H1 (cell line): ENCODE results near the gene ARL11. TPM values are rescaled to one million over a fixed set of nuclear protein-coding genes. Genes with fewer than 3 reads are reported as not detected.
"Not testable (repeated sequence)": the region's sequence is repeated elsewhere in the genome, so short reads cannot be mapped to it uniquely, and the experiment has no call there.

Source experiments
- CTCF ChIA-PET: fragments of 300-600 bp; sonication (Branson Sonifier 250); formaldehyde crosslinking; loops from one replicate; lab custom pipeline; 2021; ENCODE audit not compliant: partially characterized antibody; lab: Charles Lee
- POLR2A ChIA-PET: fragments of 300-600 bp; sonication (Branson Sonifier 250); formaldehyde crosslinking; loops from one replicate; lab custom pipeline; 2021; ENCODE audit warnings: inconsistent platforms; ENCODE audit not compliant: partially characterized antibody; lab: Charles Lee
- DNase-seq, 2 experiments: peaks; one replicate each; pipeline versions ENCODE4 v3.0.0 to v3.0.0-alpha.2; 2010 to 2022; ENCODE audit warnings: low spot score in 2 of 2, low read depth in 1 of 2, mixed read lengths in 1 of 2
- FAIRE-seq: peaks from 2 replicates; lab custom pipeline; 2011; peaks lifted over from hg19 to GRCh38; lab: Jason Lieb, UNC
- H2AFZ ChIP-seq: 2 replicates; pipeline ENCODE4 v1.8.1; 2012; ENCODE audit warnings: low read length, inconsistent platforms
- H2AK5ac ChIP-seq: 2 replicates; pipeline ENCODE4 v1.6.1; 2013; ENCODE audit warnings: low read depth, low read length
- H2BK120ac ChIP-seq: replicated peaks from 2 replicates; pipeline ENCODE3; 2013; ENCODE audit warnings: low read depth, low read length, inconsistent platforms
- H2BK12ac ChIP-seq: 2 replicates; pipeline ENCODE4 v1.6.1; 2013; ENCODE audit warnings: low read depth, low read length
- H2BK15ac ChIP-seq: 2 replicates; pipeline ENCODE4 v1.6.1; 2013; ENCODE audit warnings: low read length
- H2BK20ac ChIP-seq: 2 replicates; pipeline ENCODE4 v1.6.1; 2013; ENCODE audit warnings: low read length
- H2BK5ac ChIP-seq: 2 replicates; pipeline ENCODE4 v1.6.1; 2013; ENCODE audit warnings: low read depth, low read length
- H3K14ac ChIP-seq: 2 replicates; pipeline ENCODE4 v1.6.1; 2013; ENCODE audit warnings: inconsistent platforms; ENCODE audit not compliant: insufficient read length
- H3K18ac ChIP-seq: 2 replicates; pipeline ENCODE4 v1.6.1; 2013; ENCODE audit warnings: low read length; ENCODE audit errors: extremely low read depth
- H3K23ac ChIP-seq: 2 replicates; pipeline ENCODE4 v1.6.1; 2013; ENCODE audit warnings: inconsistent platforms; ENCODE audit not compliant: insufficient read length
- H3K23me2 ChIP-seq: 2 replicates; pipeline ENCODE4 v1.6.1; 2013; ENCODE audit warnings: low read depth, low read length
- H3K27ac ChIP-seq: 2 replicates; pipeline ENCODE4 v1.6.1; 2011; ENCODE audit warnings: low read depth, low read length, inconsistent platforms
- H3K27me3 ChIP-seq, 4 experiments: replicated peaks in 1 of 4; 1 replicate in 1 of 4; 2 replicates in 3 of 4; pipeline versions ENCODE4 v1.6.1 to v1.8.1; 2011 to 2013; ENCODE audit warnings: low read length in 3 of 4, mild to moderate bottlenecking in 3 of 4, inconsistent platforms in 2 of 4, mixed read lengths in 2 of 4, moderate library complexity in 1 of 4; ENCODE audit not compliant: control insufficient read depth in 3 of 4, insufficient read depth in 3 of 4; ENCODE audit errors: extremely low read depth in 1 of 4
- H3K36me3 ChIP-seq, 4 experiments: 2 replicates each; pipeline versions ENCODE4 v1.6.1 to v1.8.1; 2011 to 2013; ENCODE audit warnings: mild to moderate bottlenecking in 4 of 4, low read length in 3 of 4, moderate library complexity in 2 of 4, control low read depth in 1 of 4, inconsistent platforms in 1 of 4; ENCODE audit not compliant: insufficient read depth in 4 of 4, control insufficient read depth in 2 of 4
- H3K4ac ChIP-seq: replicated peaks from 2 replicates; pipeline ENCODE3; 2013; ENCODE audit warnings: low read length, low read depth, mixed read lengths, inconsistent platforms; ENCODE audit not compliant: insufficient read length
- H3K4me1 ChIP-seq, 4 experiments: replicated peaks in 1 of 4; 1 replicate in 1 of 4; 2 replicates in 3 of 4; pipeline versions ENCODE4 v1.6.1 to v1.8.1; 2011 to 2013; ENCODE audit warnings: low read length in 3 of 4, inconsistent platforms in 2 of 4, mixed read lengths in 1 of 4; ENCODE audit not compliant: insufficient read depth in 4 of 4, control insufficient read depth in 3 of 4
- H3K4me2 ChIP-seq, 2 experiments: 2 replicates each; pipeline versions ENCODE4 v1.6.1 to v1.8.1; 2011 to 2013; ENCODE audit warnings: low read depth in 2 of 2, low read length in 2 of 2, control low read depth in 1 of 2, inconsistent platforms in 1 of 2, mild to moderate bottlenecking in 1 of 2; ENCODE audit not compliant: insufficient read depth in 1 of 2
- H3K4me3 ChIP-seq, 4 experiments: fragments of 200-600, 300-600 bp in 1 of 4; sonication (generic), shearing (Covaris generic), sonication (Bioruptor Twin) in 1 of 4; 2 replicates each; pipeline versions ENCODE4 v1.5.1 to v1.8.1; 2011 to 2016; ENCODE audit warnings: low read length in 4 of 4, low read depth in 3 of 4, control low read depth in 2 of 4, inconsistent platforms in 2 of 4, mild to moderate bottlenecking in 2 of 4, mixed read lengths in 1 of 4, moderate library complexity in 1 of 4; ENCODE audit not compliant: insufficient read depth in 2 of 4; ENCODE audit errors: extremely low read depth in 1 of 4
- H3K56ac ChIP-seq: replicated peaks from 2 replicates; pipeline ENCODE3; 2013; ENCODE audit warnings: low read depth, mild to moderate bottlenecking, mixed read lengths, low read length, inconsistent platforms; ENCODE audit not compliant: insufficient read length
- H3K79me1 ChIP-seq: 2 replicates; pipeline ENCODE4 v1.6.1; 2013; ENCODE audit warnings: low read depth, low read length, control low read depth
- H3K79me2 ChIP-seq, 2 experiments: 2 replicates each; pipeline versions ENCODE4 v1.6.1 to v1.8.1; 2012 to 2013; ENCODE audit warnings: low read length in 2 of 2, mild to moderate bottlenecking in 2 of 2, inconsistent platforms in 1 of 2; ENCODE audit not compliant: insufficient read depth in 2 of 2, control insufficient read depth in 1 of 2
- H3K9ac ChIP-seq, 4 experiments: replicated peaks in 1 of 4; 1 replicate in 1 of 4; 2 replicates in 3 of 4; pipeline versions ENCODE4 v1.6.1 to v1.8.1; 2011 to 2013; ENCODE audit warnings: low read depth in 3 of 4, low read length in 3 of 4, control low read depth in 2 of 4, mild to moderate bottlenecking in 2 of 4, moderate library complexity in 2 of 4, inconsistent platforms in 1 of 4; ENCODE audit errors: extremely low read depth in 1 of 4
- H3K9me3 ChIP-seq, 2 experiments: 2 replicates each; pipeline versions ENCODE4 v1.6.1 to v1.8.1; 2012 to 2013; ENCODE audit warnings: mild to moderate bottlenecking in 2 of 2, moderate library complexity in 2 of 2, control low read depth in 1 of 2, inconsistent platforms in 1 of 2, low read depth in 1 of 2, low read length in 1 of 2, mixed read lengths in 1 of 2; ENCODE audit not compliant: insufficient read depth in 2 of 2
- H4K20me1 ChIP-seq, 2 experiments: replicated peaks in 1 of 2; 2 replicates each; pipeline versions ENCODE3 to v1.8.1; 2011 to 2013; ENCODE audit warnings: inconsistent platforms in 2 of 2, low read length in 2 of 2, mild to moderate bottlenecking in 1 of 2; ENCODE audit not compliant: insufficient read depth in 2 of 2, control insufficient read depth in 1 of 2
- H4K5ac ChIP-seq: 2 replicates; pipeline ENCODE4 v1.6.1; 2013; ENCODE audit warnings: low read length, low read depth, mixed read lengths, inconsistent platforms; ENCODE audit not compliant: insufficient read length
- H4K8ac ChIP-seq: 2 replicates; pipeline ENCODE4 v1.8.0; 2013; ENCODE audit warnings: mild to moderate bottlenecking, moderate library complexity, low read length, inconsistent platforms; ENCODE audit not compliant: insufficient read depth; ENCODE audit errors: extremely low read depth
- H4K91ac ChIP-seq: replicated peaks from 2 replicates; pipeline ENCODE3; 2013; ENCODE audit warnings: low read length, mixed read lengths, inconsistent platforms; ENCODE audit not compliant: insufficient read length
- WGBS, 2 experiments: shearing (Covaris generic) in 1 of 2; methylation state at CpG; one replicate each; pipeline versions ENCODE4 v1.1.6 to v1.1.7; 2013 to 2015; ENCODE audit warnings: low lambda C conversion rate in 2 of 2, mixed read lengths in 2 of 2, inconsistent platforms in 1 of 2, low coverage in 1 of 2, missing lambda C conversion rate in 1 of 2; ENCODE audit not compliant: insufficient replicate concordance in 2 of 2, insufficient coverage in 1 of 2, insufficient read length in 1 of 2; ENCODE audit errors: extremely low coverage in 1 of 2, missing lambda C conversion rate in 1 of 2; 5-methylcytosine and 5-hydroxymethylcytosine counted together
- polyA plus RNA-seq, 7 experiments: library from polyadenylated mRNA; depleted of rRNA in 3 of 7; stranded (reverse) in 5 of 7; unstranded in 2 of 7; fragments of >200 nt in 5 of 7; fragments of 200-250 nt in 2 of 7; gene quantifications; 1 replicate in 5 of 7; 2 replicates in 1 of 7; 4 replicates in 1 of 7; pipeline versions ENCODE4 v1.2.1 to v1.2.3, GENCODE V29; 2011 to 2013; ENCODE audit warnings: missing spikeins in 2 of 7, mixed read lengths in 2 of 7
- total RNA-seq: library from RNA; stranded (reverse); fragmentation: NEBNext Ultra II Directional; extraction: Animal tissue kit (Norgen Biotek cat#: 25700); gene quantifications from 2 replicates; pipeline ENCODE4 v1.2.1, GENCODE V29; 2021

Gene ARL11
- total and polyA plus RNA-seq, 2 of the 8 experiments (the other 6 are each of a cell fraction or from before 2014, with no cell fraction given) = 0.45 to 0.52 TPM

DNA sequence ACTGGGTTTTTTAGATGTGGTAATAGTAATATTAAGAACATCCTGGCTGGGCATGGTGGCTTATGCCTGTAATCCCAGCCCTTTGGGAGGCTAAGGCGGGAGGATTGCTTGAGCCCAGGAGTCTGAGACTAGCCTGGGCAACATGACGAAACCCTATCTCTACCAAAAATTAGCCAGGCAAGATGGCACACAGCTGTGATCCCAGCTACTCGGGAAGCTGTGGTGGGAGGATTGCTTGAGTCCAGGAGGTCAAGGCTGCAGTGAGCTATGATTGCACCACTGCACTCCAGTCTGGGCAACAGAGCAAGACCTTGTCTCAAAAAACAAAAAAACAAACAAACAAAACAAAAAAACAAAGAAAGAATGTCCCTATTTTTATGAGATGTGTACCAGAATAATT, 37.6 kb upstream of the ARL11 start:
- H3K9me3 ChIP-seq, H3K23ac ChIP-seq, H4K8ac ChIP-seq, H2BK20ac ChIP-seq, H3K27ac ChIP-seq, H3K4ac ChIP-seq, DNase-seq, H2BK120ac ChIP-seq, H3K56ac ChIP-seq, H4K5ac ChIP-seq, H3K9ac ChIP-seq, H4K20me1 ChIP-seq, POLR2A ChIA-PET, H4K91ac ChIP-seq, H3K14ac ChIP-seq, H3K79me2 ChIP-seq, H3K27me3 ChIP-seq, H2BK15ac ChIP-seq, H3K23me2 ChIP-seq, H3K4me3 ChIP-seq, H3K36me3 ChIP-seq, H2AFZ ChIP-seq, H3K4me1 ChIP-seq, H2BK5ac ChIP-seq, H2AK5ac ChIP-seq, H2BK12ac ChIP-seq, H3K79me1 ChIP-seq, H3K18ac ChIP-seq, FAIRE-seq, H3K4me2 ChIP-seq: not testable (repeated sequence)
- WGBS, 2 experiments = 94% methylated on average over 3 of the region's 3 CpGs; no CpG with 5 or more reads in 1 of the 2 experiments
- CTCF ChIA-PET = interaction anchor here (1.1 kb wide), 1 partner anchor 290 kb away, joined by 3 read pairs; no protein-coding TSS in a partner anchor

DNA sequence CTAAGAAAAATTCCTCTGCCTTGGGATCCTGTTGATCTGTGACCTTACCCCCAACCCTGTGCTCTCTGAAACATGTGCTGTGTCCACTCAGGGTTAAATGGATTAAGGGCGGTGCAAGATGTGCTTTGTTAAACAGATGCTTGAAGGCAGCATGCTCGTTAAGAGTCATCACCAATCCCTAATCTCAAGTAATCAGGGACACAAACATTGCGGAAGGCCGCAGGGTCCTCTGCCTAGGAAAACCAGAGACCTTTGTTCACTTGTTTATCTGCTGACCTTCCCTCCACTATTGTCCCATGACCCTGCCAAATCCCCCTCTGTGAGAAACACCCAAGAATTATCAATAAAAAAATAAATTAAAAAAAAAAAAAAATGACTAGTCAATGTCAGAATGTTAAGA, 34.4 kb upstream of the ARL11 start:
- H2BK20ac ChIP-seq, H4K8ac ChIP-seq, H4K20me1 ChIP-seq, H3K9ac ChIP-seq, POLR2A ChIA-PET, H3K23me2 ChIP-seq, H2BK5ac ChIP-seq, H3K36me3 ChIP-seq, H3K4me1 ChIP-seq, H3K4ac ChIP-seq, H2AK5ac ChIP-seq, H2BK12ac ChIP-seq, H3K18ac ChIP-seq, H4K5ac ChIP-seq, H3K4me2 ChIP-seq, H2BK15ac ChIP-seq, H3K23ac ChIP-seq, H3K9me3 ChIP-seq, H3K14ac ChIP-seq, H3K4me3 ChIP-seq, DNase-seq, H2BK120ac ChIP-seq, H3K27ac ChIP-seq, H3K79me2 ChIP-seq, H2AFZ ChIP-seq, H3K79me1 ChIP-seq, FAIRE-seq, H4K91ac ChIP-seq, H3K56ac ChIP-seq, H3K27me3 ChIP-seq: not testable (repeated sequence)
- CTCF ChIA-PET = interaction anchor here (0.8 kb wide), 1 partner anchor 10 kb away, joined by 4 read pairs; no protein-coding TSS in a partner anchor
- 100% methylated on average over 2 of the region's 4 CpGs; no CpG with 5 or more reads in 1 of the 2 experiments for WGBS, 2 experiments
